GM12878 (cell line): ENCODE results near the gene CDO1. TPM values are rescaled to one million over a fixed set of nuclear protein-coding genes. Genes with fewer than 3 reads are reported as not detected.
"Not testable (repeated sequence)": the region's sequence is repeated elsewhere in the genome, so short reads cannot be mapped to it uniquely, and the experiment has no call there.

ENCODE experiments used
- ATAC-seq: fragments of 200-7000 bp; cut with Tn5 transposase; 3 replicates; pipeline ENCODE4 v1.9.1; 2020; ENCODE audit warnings: mild to moderate bottlenecking, moderate library complexity
- BruUV-seq: library from RNA; stranded (reverse); fragments of 400-500 nt; replicated peaks from 2 replicates; lab custom pipeline; 2021; lab: Mats Ljungman, UMichigan
- CTCF ChIA-PET: fragments of 300-600 bp; sonication (Branson Sonifier 250); formaldehyde crosslinking; extraction: SDS; loops from one replicate; lab custom pipeline; 2021; ENCODE audit warnings: inconsistent platforms; lab: Yijun Ruan, JAX
- POLR2A ChIA-PET: fragments of 350-600 bp; formaldehyde crosslinking; extraction: SDS; loops from one replicate; lab custom pipeline; 2021; ENCODE audit warnings: inconsistent platforms; lab: Charles Lee
- RAD21 ChIA-PET: fragments of 300-600 bp; sonication (Branson Sonifier 250); formaldehyde crosslinking; loops from one replicate; lab custom pipeline; 2023; ENCODE audit warnings: antibody characterized with exemption; ENCODE audit not compliant: unreplicated experiment; lab: Charles Lee
- SMC1A ChIA-PET: fragments of 300-600 bp; sonication (Branson Sonifier 250); formaldehyde crosslinking; loops from one replicate; lab custom pipeline; 2023; ENCODE audit not compliant: unreplicated experiment, uncharacterized antibody; lab: Charles Lee
- DNase-seq: peaks from one replicate; pipeline ENCODE4 v3.0.0-alpha.2; 2011; ENCODE audit warnings: low read depth, low spot score
- FAIRE-seq: peaks from 3 replicates; lab custom pipeline; 2011; peaks lifted over from hg19 to GRCh38; lab: Jason Lieb, UNC
- H2AFZ ChIP-seq: 2 replicates; pipeline ENCODE4 v1.6.0; 2011; ENCODE audit warnings: low read depth, low read length, control low read depth; ENCODE audit not compliant: control insufficient read depth
- H3K27ac ChIP-seq: 2 replicates; pipeline ENCODE4 v1.5.1; 2011; ENCODE audit warnings: control low read depth; ENCODE audit not compliant: control insufficient read depth, insufficient read depth
- H3K27me3 ChIP-seq, 2 experiments: replicated peaks in 1 of 2; 2 replicates each; pipeline versions ENCODE4 v1.6.0 to v1.6.1; 2011; ENCODE audit warnings: low read length in 1 of 2; ENCODE audit not compliant: control insufficient read depth in 2 of 2, insufficient read depth in 2 of 2
- H3K36me3 ChIP-seq, 2 experiments: 2 replicates each; pipeline ENCODE4 v1.5.1; 2011; ENCODE audit warnings: low read length in 1 of 2; ENCODE audit not compliant: control insufficient read depth in 2 of 2, insufficient read depth in 2 of 2
- H3K4me1 ChIP-seq: 2 replicates; pipeline ENCODE4 v1.6.1; 2011; ENCODE audit warnings: mild to moderate bottlenecking, low read length, moderate library complexity, mixed read lengths; ENCODE audit not compliant: control insufficient read depth, insufficient read depth
- H3K4me2 ChIP-seq: 2 replicates; pipeline ENCODE4 v1.6.0; 2011; ENCODE audit warnings: control low read depth; ENCODE audit not compliant: control insufficient read depth, insufficient read depth
- H3K4me3 ChIP-seq: fragments of 200-600 bp; sonication (generic); 2 replicates; pipeline ENCODE4 v1.5.1; 2016
- H3K79me2 ChIP-seq: 2 replicates; pipeline ENCODE4 v1.6.0; 2011; ENCODE audit warnings: low read length; ENCODE audit not compliant: control insufficient read depth, insufficient read depth
- H3K9ac ChIP-seq: 2 replicates; pipeline ENCODE4 v1.8.0; 2011; ENCODE audit warnings: low read length, control low read depth, mixed read lengths; ENCODE audit not compliant: control insufficient read depth, insufficient read depth
- H3K9me3 ChIP-seq: replicated peaks from 3 replicates; pipeline ENCODE4 v1.5.1; 2011; ENCODE audit warnings: mild to moderate bottlenecking, low read length; ENCODE audit not compliant: control insufficient read depth, insufficient read depth
- H4K20me1 ChIP-seq: 2 replicates; pipeline ENCODE4 v1.6.0; 2011; ENCODE audit not compliant: control insufficient read depth, insufficient read depth
- ASH2L ChIP-seq: fragments of 300-600, 200-600 bp; sonication (generic); IDR thresholded peaks from 2 replicates; pipeline ENCODE4 v1.6.1; 2017; ENCODE audit warnings: low read depth, mild to moderate bottlenecking, borderline replicate concordance
- MXI1 ChIP-seq: fragments of 150-350 bp; IDR thresholded peaks from 2 replicates; pipeline ENCODE4 v1.6.1; 2011; ENCODE audit warnings: low read depth, mild to moderate bottlenecking, inconsistent platforms, low read length, improper control_type of control experiment
- NFXL1 ChIP-seq: fragments of 450-650 bp; IDR thresholded peaks from 2 replicates; pipeline ENCODE4 v1.6.1; 2017; ENCODE audit warnings: antibody characterized with exemption, mild to moderate bottlenecking, borderline replicate concordance
- STAT3 ChIP-seq: IDR thresholded peaks from 2 replicates; pipeline ENCODE4 v1.6.1; 2011; ENCODE audit warnings: low read depth, low read length, improper control_type of control experiment
- SUPT20H ChIP-seq: IDR thresholded peaks from 2 replicates; pipeline ENCODE4 v1.6.1; 2011; ENCODE audit warnings: low read depth, mild to moderate bottlenecking, low read length, moderate library complexity, borderline replicate concordance; ENCODE audit not compliant: control insufficient read depth
- TCF3 ChIP-seq: IDR thresholded peaks from 2 replicates; pipeline ENCODE4 v1.6.1; 2012; ENCODE audit warnings: low read depth, mild to moderate bottlenecking, low read length, borderline replicate concordance; ENCODE audit not compliant: insufficient read depth
- WGBS: methylation state at CpG from one replicate; pipeline ENCODE4 v1.1.6; 2016; ENCODE audit warnings: low lambda C conversion rate; ENCODE audit not compliant: insufficient replicate concordance, insufficient coverage; ENCODE audit errors: missing lambda C conversion rate; 5-methylcytosine and 5-hydroxymethylcytosine counted together
- in situ Hi-C: fragments of 300-500 bp; cut with MboI; formaldehyde crosslinking; loops from 9 replicates; pipeline ENCODE4 v1.14.3; 2018; ENCODE audit warnings: mixed read lengths
- intact Hi-C: fragments of 100-400 bp; cut with micrococcal nuclease; formaldehyde crosslinking; loops from one replicate; pipeline ENCODE4 v1.14.2; 2022; ENCODE audit not compliant: unreplicated experiment
- polyA plus RNA-seq, 11 experiments: library from polyadenylated mRNA; depleted of rRNA in 4 of 11; unstranded in 6 of 11; stranded (reverse) in 5 of 11; fragments of >200 nt; fragmentation: Nextera tagmentation in 4 of 11; fragmentation: Illumina TruSeq in 1 of 11; extraction: Ambion mirVana in 4 of 11; extraction: Trizol in 1 of 11; gene quantifications; 1 replicate in 1 of 11; 2 replicates in 10 of 11; pipeline versions ENCODE4 v1.2.1 to v1.2.3, GENCODE V29; 2011 to 2016; ENCODE audit warnings: inconsistent platforms in 2 of 11, missing spikeins in 2 of 11, low read depth in 1 of 11
- total RNA-seq, 4 experiments: library from RNA; depleted of rRNA in 3 of 4; stranded (reverse); fragments of >200 nt in 3 of 4; fragmentation: Illumina TruSeq in 1 of 4; extraction: Trizol in 1 of 4; gene quantifications; 2 replicates each; pipeline versions ENCODE4 v1.2.1 to v1.2.3, GENCODE V29; 2013 to 2021
- TF ChIP-seq, protein P1 (sequence below): IDR thresholded peaks from 2 replicates; pipeline ENCODE4 v1.6.1; 2011; ENCODE audit warnings: mild to moderate bottlenecking, low read depth, low read length, moderate library complexity; ENCODE audit not compliant: insufficient replicate concordance
- TF ChIP-seq, protein P2 (sequence below): IDR thresholded peaks from 2 replicates; pipeline ENCODE4 v1.6.1; 2011; ENCODE audit warnings: borderline replicate concordance, low read depth, mild to moderate bottlenecking, moderate library complexity, mixed read lengths, low read length; ENCODE audit not compliant: insufficient read depth; ENCODE audit errors: extremely low read length

CDO1 gene
- total and polyA plus RNA-seq, 10 of the 15 experiments (the other 5 are each of a cell fraction or from before 2014, with no cell fraction given): 0.05 TPM; not detected in 9

- in situ Hi-C loops: loop anchor here (25.0 kb wide), 1 partner anchor 237 kb away; no protein-coding TSS in a partner anchor
- POLR2A ChIA-PET, CTCF ChIA-PET, H3K9me3 ChIP-seq, RAD21 ChIA-PET, H3K4me3 ChIP-seq, SMC1A ChIA-PET, intact Hi-C loops, H3K27me3 ChIP-seq, H2AFZ ChIP-seq, FAIRE-seq, DNase-seq, H3K27ac ChIP-seq, H3K79me2 ChIP-seq, H3K36me3 ChIP-seq, H4K20me1 ChIP-seq, BruUV-seq, ATAC-seq, H3K4me1 ChIP-seq, H3K9ac ChIP-seq, H3K4me2 ChIP-seq: not testable (repeated sequence)
- WGBS: 94% methylated on average over 1 of the region's 1 CpG
These were observed 8.5 kb upstream of the CDO1 start for GRCh38 chr5:115824983-115825382.

DNA sequence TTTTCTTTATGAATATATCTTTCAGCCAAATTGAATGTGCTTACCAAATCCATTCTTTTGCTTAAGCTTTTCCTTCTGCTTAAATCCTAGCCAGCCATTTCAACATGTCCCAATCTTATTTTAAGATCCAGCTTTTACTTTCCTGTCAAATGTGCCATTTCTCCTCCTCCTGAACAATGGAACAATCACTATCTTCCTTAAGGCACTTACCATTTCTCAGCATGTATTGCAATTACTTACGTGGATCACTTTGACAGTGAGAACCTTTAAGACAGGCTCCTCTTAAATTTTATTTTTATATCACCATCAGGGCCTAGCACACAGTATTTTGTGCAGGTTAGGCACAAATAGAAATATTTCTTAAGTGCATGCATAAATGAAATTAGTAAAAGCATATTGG lies 4.4 kb upstream of the CDO1 start:
- DNase-seq (no peak), FAIRE-seq (no peak), ATAC-seq (no peak)
- no peaks in the 10 kb centered on the region for H3K4me1 ChIP-seq
- no peak overlapping the region for H3K27ac ChIP-seq
- WGBS: 44% methylated on average over 1 of the region's 1 CpG
- H3K27me3 ChIP-seq: peaks cover 8 to 15% of the 10 kb centered on the region in 2 experiments
- BruUV-seq: no TSS peak
- TF ChIP-seq NFXL1: no peak
- TF ChIP-seq TCF3: no peak
- TF ChIP-seq ASH2L: no peak
- TF ChIP-seq SUPT20H: no peak
- TF ChIP-seq MXI1: no peak
- TF ChIP-seq STAT3: no peak
- TF ChIP-seq, protein P1, sequence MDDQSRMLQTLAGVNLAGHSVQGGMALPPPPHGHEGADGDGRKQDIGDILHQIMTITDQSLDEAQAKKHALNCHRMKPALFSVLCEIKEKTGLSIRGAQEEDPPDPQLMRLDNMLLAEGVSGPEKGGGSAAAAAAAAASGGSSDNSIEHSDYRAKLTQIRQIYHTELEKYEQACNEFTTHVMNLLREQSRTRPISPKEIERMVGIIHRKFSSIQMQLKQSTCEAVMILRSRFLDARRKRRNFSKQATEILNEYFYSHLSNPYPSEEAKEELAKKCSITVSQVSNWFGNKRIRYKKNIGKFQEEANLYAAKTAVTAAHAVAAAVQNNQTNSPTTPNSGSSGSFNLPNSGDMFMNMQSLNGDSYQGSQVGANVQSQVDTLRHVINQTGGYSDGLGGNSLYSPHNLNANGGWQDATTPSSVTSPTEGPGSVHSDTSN: no peak
- TF ChIP-seq, protein P2, sequence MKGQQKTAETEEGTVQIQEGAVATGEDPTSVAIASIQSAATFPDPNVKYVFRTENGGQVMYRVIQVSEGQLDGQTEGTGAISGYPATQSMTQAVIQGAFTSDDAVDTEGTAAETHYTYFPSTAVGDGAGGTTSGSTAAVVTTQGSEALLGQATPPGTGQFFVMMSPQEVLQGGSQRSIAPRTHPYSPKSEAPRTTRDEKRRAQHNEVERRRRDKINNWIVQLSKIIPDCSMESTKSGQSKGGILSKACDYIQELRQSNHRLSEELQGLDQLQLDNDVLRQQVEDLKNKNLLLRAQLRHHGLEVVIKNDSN: no peak
- no peak overlapping the region for H3K4me3 ChIP-seq
- in situ Hi-C loops (no loop called here), intact Hi-C loops (no loop called here)
- H2AFZ ChIP-seq: no peak overlapping the region
- H3K9me3 ChIP-seq: no peaks in the 10 kb centered on the region; the same call in 2 of the 3 replicates
- H3K36me3 ChIP-seq: no peaks in the 10 kb centered on the region
- H4K20me1 ChIP-seq: no peaks in the 10 kb centered on the region
- POLR2A ChIA-PET: no interaction called here
- H3K79me2 ChIP-seq: no peaks in the 10 kb centered on the region
- no peak overlapping the region for H3K4me2 ChIP-seq
- RAD21 ChIA-PET: no interaction called here
- CTCF ChIA-PET: no interaction called here
- H3K9ac ChIP-seq: no peak overlapping the region
- SMC1A ChIA-PET: interaction anchor here (0.7 kb wide), 1 partner anchor 9 kb away, joined by 3 read pairs; no protein-coding TSS in a partner anchor
